ENCODE data around the gene ISYNA1. TPM values are rescaled to one million over a fixed set of nuclear protein-coding genes. Genes with fewer than 3 reads are reported as not detected.

The ISYNA1 gene
- total RNA-seq, 4 donors from 2014 or later = 5.1 to 29.1 (median 7.8) TPM

DNA sequence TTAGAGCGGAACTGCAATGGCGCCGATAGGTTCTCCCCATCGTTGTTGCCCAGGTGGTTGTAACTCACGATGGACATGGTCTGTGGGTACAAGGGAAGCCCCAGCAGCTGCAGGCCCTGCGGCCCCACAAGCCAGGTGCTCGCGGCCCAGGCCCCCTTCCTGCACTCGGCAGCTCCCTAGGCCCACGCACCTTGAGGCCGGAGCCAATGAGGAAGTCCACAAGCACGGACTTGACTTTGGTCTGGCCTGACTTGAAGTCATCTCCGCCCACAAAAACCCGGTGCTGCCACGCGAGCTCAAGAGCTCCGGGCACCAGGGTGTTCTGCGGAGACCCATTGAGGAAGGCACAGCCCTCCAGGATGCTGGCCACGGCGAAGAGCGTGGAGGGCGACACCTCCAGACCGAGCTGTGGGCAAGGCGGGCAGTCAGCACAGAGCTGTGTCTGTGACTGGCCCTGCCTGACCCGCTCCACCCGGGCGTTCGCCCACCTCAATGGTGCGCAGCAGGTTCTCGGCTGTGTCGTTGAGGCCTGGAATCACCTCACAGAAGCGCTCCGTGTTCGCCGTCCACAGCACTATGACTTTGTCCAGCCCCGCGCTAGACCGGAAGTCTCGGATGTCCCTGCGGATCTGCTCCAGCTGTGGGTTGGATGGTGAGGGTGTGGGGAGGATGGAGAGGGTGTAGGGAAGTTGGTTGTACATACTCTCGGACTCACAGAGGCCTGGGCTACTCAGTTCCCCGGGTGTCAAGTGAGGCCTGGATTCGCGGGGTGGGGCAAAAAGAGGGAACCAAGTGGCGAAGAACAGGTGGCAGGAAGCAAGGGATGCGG, 1.9 kb downstream of the ISYNA1 start:
- TF ChIP-seq POLR2A (IDR thresholded peaks at IDR 0.05) = no peak
- TF ChIP-seq, protein P1, sequence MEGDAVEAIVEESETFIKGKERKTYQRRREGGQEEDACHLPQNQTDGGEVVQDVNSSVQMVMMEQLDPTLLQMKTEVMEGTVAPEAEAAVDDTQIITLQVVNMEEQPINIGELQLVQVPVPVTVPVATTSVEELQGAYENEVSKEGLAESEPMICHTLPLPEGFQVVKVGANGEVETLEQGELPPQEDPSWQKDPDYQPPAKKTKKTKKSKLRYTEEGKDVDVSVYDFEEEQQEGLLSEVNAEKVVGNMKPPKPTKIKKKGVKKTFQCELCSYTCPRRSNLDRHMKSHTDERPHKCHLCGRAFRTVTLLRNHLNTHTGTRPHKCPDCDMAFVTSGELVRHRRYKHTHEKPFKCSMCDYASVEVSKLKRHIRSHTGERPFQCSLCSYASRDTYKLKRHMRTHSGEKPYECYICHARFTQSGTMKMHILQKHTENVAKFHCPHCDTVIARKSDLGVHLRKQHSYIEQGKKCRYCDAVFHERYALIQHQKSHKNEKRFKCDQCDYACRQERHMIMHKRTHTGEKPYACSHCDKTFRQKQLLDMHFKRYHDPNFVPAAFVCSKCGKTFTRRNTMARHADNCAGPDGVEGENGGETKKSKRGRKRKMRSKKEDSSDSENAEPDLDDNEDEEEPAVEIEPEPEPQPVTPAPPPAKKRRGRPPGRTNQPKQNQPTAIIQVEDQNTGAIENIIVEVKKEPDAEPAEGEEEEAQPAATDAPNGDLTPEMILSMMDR (IDR thresholded peaks at IDR 0.05 in 4 of 5, conservative IDR thresholded peaks at IDR 0.05 in 1 of 5) = no peak
- DNase-seq (no peak), ATAC-seq (no peak)
- Histone ChIP-seq H3K27ac (peak overlapping the region in 3 of 4 donors; percentile 13 to 67 (median 59)), H3K4me3 (peak overlapping the region in 3 of 4 donors; percentile 55 to 63 (median 61)), H3K4me1 (peaks cover 7 to 19% of the 10 kb centered on the region in 2 donors), H3K36me3 (no peaks in the 10 kb centered on the region), H3K27me3 (peaks cover 13 to 19% (median 19%) of the 10 kb centered on the region in 3 donors), H3K9me3 (no peaks in the 10 kb centered on the region)
- intact Hi-C loops (cut with DNase I; ENCODE audit: low total_unique reads) (no loop called here), in situ Hi-C loops (cut with MboI; ENCODE audit: low sequenced_read_pairs in 4 of 4) (no loop called here)

DNA sequence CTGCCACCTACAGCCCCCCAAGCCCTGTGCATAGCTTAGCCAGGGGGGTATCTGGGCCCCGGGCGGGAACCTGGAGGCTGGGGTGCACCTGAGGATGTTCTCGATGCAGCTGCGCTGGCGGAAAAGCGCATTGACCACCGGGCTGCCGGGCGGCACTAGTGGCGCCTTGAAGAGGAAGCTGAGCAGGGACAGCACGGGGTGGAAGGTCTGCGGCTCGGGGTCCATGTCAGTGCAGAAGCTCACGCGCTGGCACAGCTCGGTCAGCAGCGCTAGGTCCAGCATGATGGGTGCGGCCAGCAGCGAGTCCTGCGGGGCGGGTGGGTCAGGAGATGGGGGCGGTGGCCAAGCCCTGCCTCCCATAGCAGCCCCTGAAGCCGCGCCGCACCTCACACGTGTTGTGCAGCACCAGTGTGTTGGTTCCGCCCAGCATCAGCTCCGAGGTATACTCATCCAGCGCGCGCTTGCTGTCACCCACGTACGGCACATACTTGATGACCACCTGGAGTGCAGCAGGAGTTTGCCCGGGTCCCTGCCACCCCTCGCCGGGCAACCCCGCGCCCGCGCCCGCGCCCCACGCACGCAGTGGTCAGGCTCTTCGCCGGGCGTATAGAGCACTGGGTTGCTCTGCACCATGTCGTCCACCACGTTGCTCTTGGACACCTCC, 2.6 kb downstream of the ISYNA1 start:
- TF ChIP-seq, protein P1 (IDR thresholded peaks at IDR 0.05 in 4 of 5, conservative IDR thresholded peaks at IDR 0.05 in 1 of 5) = no peak
- no peak for TF ChIP-seq POLR2A (IDR thresholded peaks at IDR 0.05)
- H3K9me3 ChIP-seq = no peaks in the 10 kb centered on the region
- H3K36me3 ChIP-seq = no peaks in the 10 kb centered on the region
- peaks cover 7 to 19% of the 10 kb centered on the region in 2 donors for H3K4me1 ChIP-seq
- DNase-seq (no peak), ATAC-seq (no peak)
- H3K27ac ChIP-seq = no peak overlapping the region
- in situ Hi-C loops (cut with MboI; ENCODE audit: low sequenced_read_pairs in 4 of 4) = no loop called here
- intact Hi-C loops (cut with DNase I; ENCODE audit: low total_unique reads) = no loop called here
- H3K4me3 ChIP-seq = no peak overlapping the region
- H3K27me3 ChIP-seq = peaks cover 13 to 19% (median 19%) of the 10 kb centered on the region in 3 donors

DNA sequence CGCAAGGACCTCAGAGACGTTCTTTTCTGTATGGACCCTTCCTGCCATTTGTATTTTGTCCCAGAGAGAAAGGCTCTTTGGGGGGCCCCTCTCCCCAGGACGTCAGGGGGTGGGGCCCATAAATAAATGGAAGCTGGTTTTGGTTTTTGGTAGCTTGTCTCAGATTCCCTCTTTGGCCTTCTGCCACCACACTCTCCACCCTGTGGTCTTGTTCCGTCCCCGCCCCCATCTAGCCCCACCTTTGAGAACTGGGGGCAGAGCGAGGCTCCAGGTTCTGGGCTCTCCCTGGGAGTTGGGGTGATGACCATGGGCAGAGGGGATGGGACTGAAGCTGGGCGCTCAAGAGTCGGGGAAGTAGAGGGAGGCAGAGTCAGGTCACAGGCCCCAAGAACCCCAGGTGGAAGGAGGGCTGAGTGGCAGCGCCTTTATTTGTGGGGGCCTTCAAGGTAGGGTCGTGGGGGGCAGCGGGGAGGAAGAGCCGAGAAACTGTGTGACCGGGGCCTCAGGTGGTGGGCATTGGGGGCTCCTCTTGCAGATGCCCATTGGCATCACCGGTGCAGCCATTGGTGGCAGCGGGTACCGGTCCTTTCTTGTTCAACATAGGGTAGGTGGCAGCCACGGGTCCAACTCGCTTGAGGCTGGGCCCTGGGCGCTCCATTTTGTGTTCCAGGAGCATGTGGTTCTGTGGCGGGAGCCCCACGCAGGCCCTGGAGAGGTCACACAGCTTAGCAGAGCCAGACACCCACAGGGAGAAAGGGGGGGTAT, 3.3 kb downstream of the ISYNA1 start:
- no peak for ATAC-seq

DNA sequence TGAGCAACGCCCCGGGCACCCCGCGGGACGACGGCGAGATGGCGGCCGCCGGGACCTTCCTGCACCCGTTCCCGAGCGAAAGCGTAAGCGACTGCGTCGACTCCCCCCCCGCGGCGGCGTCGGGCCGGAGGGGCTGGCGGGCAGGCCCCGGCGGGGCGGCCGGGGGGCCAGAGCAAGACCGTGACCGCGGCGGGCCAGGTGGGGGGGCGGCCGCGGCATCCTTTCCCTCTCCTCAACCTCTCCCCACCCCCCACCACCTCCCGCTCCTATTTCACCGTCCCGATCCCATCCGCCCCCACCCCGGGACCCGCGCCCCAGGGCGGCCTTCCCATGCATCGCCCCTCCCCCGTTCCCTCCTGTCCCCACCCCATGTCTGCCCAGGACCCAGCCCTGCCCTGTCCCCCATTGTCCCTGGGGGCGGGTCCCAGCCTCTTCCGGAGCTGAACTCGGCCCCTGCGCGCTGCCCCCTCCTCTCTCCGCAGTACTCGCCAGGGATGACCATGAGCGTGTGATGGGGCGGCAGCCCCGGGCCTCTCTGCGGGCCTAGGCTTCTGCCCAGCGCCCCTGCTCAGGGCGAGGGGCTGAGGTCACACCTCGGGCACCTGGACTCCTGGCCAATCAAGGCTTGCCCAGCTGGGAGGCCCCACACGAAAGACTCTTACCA, 4.1 kb downstream of the ISYNA1 start:
- H3K4me3 ChIP-seq = peak overlapping the region in 2 of 4 donors; percentile 44
- ATAC-seq = no peak
- H3K27me3 ChIP-seq = peaks cover 7 to 18% (median 18%) of the 10 kb centered on the region in 3 donors
- in situ Hi-C loops (cut with MboI; ENCODE audit: low sequenced_read_pairs in 4 of 4) = no loop called here
- H3K36me3 ChIP-seq = no peaks in the 10 kb centered on the region
- H3K9me3 ChIP-seq = no peaks in the 10 kb centered on the region
- TF ChIP-seq, protein P1 (IDR thresholded peaks at IDR 0.05 in 4 of 5, conservative IDR thresholded peaks at IDR 0.05 in 1 of 5) = no peak
- TF ChIP-seq POLR2A (IDR thresholded peaks at IDR 0.05) = no peak
- intact Hi-C loops (cut with DNase I; ENCODE audit: low total_unique reads) = no loop called here
- no peak for DNase-seq
- peaks cover 7 to 28% of the 10 kb centered on the region in 2 donors for H3K4me1 ChIP-seq
- H3K27ac ChIP-seq = peak overlapping the region in 2 of 4 donors; percentile 31 to 47

More for the DNA sequence above, 3.3 kb downstream of the ISYNA1 start:
- TF ChIP-seq, protein P1 (IDR thresholded peaks at IDR 0.05 in 4 of 5, conservative IDR thresholded peaks at IDR 0.05 in 1 of 5) = no peak
- TF ChIP-seq POLR2A (IDR thresholded peaks at IDR 0.05) = no peak
- Histone ChIP-seq H3K27ac (peak overlapping the region in 1 of 4 donors; percentile 31), H3K4me1 (peaks cover 7 to 21% of the 10 kb centered on the region in 2 donors), H3K36me3 (no peaks in the 10 kb centered on the region), H3K9me3 (no peaks in the 10 kb centered on the region), H3K27me3 (peaks cover 13 to 19% (median 19%) of the 10 kb centered on the region in 3 donors), H3K4me3 (no peak overlapping the region)
- intact Hi-C loops (cut with DNase I; ENCODE audit: low total_unique reads) (no loop called here), in situ Hi-C loops (cut with MboI; ENCODE audit: low sequenced_read_pairs in 4 of 4) (no loop called here)
- no peak for DNase-seq
